Measurements from ENCODE around the gene PTPRN2. TPM values are rescaled to one million over a fixed set of nuclear protein-coding genes. Genes with fewer than 3 reads are reported as not detected.

PTPRN2 gene
- total RNA-seq, 1 experiment from 2014 or later = not detected

DNA sequence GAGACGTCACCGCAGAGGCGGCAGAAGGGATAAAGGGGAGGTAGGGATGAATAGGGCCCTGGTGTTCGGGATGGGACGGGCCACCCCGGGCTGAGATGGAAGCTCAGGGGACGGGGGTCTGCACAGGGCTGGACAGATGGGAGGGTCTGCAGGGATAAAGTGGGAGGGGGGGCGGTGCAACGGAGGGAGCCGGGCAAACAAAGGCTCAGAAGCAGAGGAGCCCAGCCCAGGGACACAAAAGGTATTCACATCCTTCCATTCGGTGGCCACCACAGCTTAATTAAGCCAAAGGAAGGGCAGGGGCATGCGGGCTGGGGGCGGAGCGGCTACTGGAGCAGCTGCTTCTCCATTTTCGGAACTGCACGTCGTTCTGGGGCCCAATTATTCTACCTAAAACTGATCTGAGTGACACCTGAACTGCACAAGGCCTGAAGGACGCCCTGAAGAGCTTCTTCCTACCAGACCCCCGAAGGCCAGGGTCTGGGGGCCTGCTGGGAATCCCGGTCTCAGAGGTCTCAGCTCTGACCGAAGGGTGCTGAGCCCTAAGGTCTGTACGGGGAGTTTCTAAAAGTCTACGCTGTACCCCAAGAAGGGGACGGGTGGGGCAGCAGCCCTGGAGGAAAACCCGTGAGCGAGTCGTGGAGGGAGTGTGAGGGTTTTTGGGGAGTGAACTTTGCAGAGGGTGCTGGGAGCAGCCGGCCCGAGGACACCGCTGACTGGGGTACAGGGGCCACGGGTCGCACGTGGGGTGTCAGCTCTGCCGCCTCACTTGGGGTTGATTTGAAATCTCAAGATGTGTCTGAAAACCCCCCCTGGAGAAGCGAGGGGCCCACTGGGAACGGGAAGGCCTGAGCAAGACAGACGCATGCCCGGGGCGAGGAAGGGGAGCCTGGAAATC lies 916.0 kb downstream of the PTPRN2 start:
- Histone ChIP-seq H3K4me2 (no peak overlapping the region), H3K36me3 (ENCODE audit: low read depth) (no peaks in the 10 kb centered on the region), H3K9me2 (ENCODE audit: insufficient read depth) (no peaks in the 10 kb centered on the region), H4K20me1 (ENCODE audit: insufficient read depth) (no peaks in the 10 kb centered on the region), H2AFZ (no peak overlapping the region), H3K4me3 (no peak overlapping the region), H3K27me3 (ENCODE audit: insufficient read depth, low read depth) (peaks cover 100% of the 10 kb centered on the region), H3F3A (ENCODE audit: insufficient read depth, low read depth) (no peaks in the 10 kb centered on the region), H3K9me3 (ENCODE audit: insufficient read depth, low read depth) (no peaks in the 10 kb centered on the region), H3K79me2 (ENCODE audit: low read depth) (no peaks in the 10 kb centered on the region), H3K4me1 (replicated peaks; ENCODE audit: insufficient read depth) (no peaks in the 10 kb centered on the region), H3K27ac (no peak overlapping the region)
- no TSS peak for BruUV-seq (replicated peaks)
- POLR2A ChIA-PET (ENCODE audit: unreplicated experiment) = no interaction called here
- intact Hi-C loops (cut with micrococcal nuclease; ENCODE audit: unreplicated experiment) = no loop called here
- DNase-seq = no peak
- CTCF ChIA-PET = no interaction called here
- TF ChIP-seq, protein P1, sequence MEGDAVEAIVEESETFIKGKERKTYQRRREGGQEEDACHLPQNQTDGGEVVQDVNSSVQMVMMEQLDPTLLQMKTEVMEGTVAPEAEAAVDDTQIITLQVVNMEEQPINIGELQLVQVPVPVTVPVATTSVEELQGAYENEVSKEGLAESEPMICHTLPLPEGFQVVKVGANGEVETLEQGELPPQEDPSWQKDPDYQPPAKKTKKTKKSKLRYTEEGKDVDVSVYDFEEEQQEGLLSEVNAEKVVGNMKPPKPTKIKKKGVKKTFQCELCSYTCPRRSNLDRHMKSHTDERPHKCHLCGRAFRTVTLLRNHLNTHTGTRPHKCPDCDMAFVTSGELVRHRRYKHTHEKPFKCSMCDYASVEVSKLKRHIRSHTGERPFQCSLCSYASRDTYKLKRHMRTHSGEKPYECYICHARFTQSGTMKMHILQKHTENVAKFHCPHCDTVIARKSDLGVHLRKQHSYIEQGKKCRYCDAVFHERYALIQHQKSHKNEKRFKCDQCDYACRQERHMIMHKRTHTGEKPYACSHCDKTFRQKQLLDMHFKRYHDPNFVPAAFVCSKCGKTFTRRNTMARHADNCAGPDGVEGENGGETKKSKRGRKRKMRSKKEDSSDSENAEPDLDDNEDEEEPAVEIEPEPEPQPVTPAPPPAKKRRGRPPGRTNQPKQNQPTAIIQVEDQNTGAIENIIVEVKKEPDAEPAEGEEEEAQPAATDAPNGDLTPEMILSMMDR (conservative IDR thresholded peaks at IDR 0.05) = no peak
- no peak for TF ChIP-seq EZH2 (IDR thresholded peaks at IDR 0.05; ENCODE audit: low read depth)

DNA sequence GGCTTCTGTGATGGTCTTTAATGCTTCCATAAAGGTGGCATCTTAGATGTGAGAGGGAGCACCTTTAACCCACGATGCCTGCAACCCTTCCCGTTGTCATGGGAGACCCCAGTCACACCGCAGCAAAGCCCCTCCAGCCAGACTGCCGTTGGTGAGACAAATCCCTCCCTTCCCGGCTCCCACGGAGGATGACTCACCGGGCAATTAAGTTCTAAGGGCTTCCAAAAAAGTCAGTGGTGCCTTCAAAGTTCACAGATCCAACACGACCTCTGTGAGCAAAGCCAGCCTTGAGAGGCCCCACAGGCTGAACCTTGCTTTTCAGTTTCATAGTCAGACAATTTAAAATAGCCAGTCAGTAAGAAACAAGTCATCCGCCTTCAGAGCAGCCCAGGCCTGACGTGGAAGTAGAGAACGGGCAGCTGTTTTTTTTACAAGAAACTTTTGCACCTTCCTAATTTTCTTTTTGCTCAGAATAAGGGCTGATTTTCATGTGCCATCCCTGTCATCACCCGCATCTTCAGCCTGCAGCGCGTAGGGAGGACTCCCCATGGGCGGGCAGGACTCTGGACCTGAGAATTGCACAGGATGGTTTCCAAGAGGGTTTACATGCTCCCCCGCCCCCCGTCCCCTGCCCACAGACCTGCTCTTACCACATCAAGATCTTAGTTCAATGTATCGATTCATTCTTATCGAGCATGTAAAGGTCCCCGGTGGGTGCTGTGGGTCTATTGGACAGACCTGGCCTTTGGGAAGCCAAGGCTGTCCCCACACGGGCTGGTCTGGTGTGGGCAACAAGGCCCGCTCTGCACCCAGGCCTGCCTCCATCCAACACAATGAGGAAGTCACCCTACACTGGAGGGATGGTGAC lies 916.9 kb downstream of the PTPRN2 start:
- no peak for DNase-seq
- Histone ChIP-seq H3K27ac (no peak overlapping the region), H3K79me2 (ENCODE audit: low read depth) (no peaks in the 10 kb centered on the region), H2AFZ (no peak overlapping the region), H3K9me3 (ENCODE audit: insufficient read depth, low read depth) (no peaks in the 10 kb centered on the region), H4K20me1 (ENCODE audit: insufficient read depth) (no peaks in the 10 kb centered on the region), H3K27me3 (ENCODE audit: insufficient read depth, low read depth) (peaks cover 98% of the 10 kb centered on the region), H3K4me1 (replicated peaks; ENCODE audit: insufficient read depth) (no peaks in the 10 kb centered on the region), H3K36me3 (ENCODE audit: low read depth) (no peaks in the 10 kb centered on the region), H3K9me2 (ENCODE audit: insufficient read depth) (no peaks in the 10 kb centered on the region), H3F3A (ENCODE audit: insufficient read depth, low read depth) (no peaks in the 10 kb centered on the region), H3K4me2 (no peak overlapping the region), H3K4me3 (no peak overlapping the region)
- intact Hi-C loops (cut with micrococcal nuclease; ENCODE audit: unreplicated experiment) = no loop called here
- ChIA-PET POLR2A (ENCODE audit: unreplicated experiment) (no interaction called here), CTCF (no interaction called here)
- BruUV-seq (replicated peaks) = no TSS peak
- TF ChIP-seq EZH2 (IDR thresholded peaks at IDR 0.05; ENCODE audit: low read depth) = peak; percentile 35; the same call in 1 of the 2 replicates
- TF ChIP-seq, protein P1 (conservative IDR thresholded peaks at IDR 0.05) = no peak

DNA sequence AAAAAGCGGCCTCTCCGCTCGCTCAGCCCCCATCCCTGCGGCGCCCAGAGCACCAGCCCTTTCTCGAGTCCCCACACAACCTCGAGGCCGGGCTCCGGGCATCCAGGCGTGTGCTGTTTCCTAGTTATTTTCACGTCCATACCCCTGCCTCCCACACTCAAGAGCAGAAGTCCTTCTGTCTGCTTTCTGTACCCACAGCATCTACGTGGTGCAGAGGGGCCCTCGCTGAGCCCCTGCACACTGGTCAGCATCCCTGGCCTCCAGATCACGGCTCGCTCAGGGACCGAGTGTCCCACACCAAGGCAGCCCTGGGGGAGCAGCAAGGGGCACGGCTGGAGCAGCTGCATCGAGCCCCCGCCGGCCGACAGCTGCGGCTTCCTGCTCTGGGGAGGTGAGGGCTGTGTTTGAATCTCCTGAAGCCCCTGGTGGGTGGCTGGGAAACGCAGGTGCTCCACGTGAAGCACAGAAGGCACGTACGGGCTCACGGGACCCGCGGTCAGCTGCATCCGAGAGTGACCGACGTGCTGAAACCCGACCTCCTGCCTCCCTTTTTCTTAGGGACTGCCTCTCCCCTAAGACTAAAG lies 917.8 kb downstream of the PTPRN2 start:
- no peaks in the 10 kb centered on the region for H3K9me2 ChIP-seq (ENCODE audit: insufficient read depth)
- TF ChIP-seq EZH2 (IDR thresholded peaks at IDR 0.05; ENCODE audit: low read depth) = peak; percentile 85
- TF ChIP-seq, protein P1 (conservative IDR thresholded peaks at IDR 0.05) = no peak
- peaks cover 96% of the 10 kb centered on the region for H3K27me3 ChIP-seq (ENCODE audit: insufficient read depth, low read depth)
- no peaks in the 10 kb centered on the region for H4K20me1 ChIP-seq (ENCODE audit: insufficient read depth)
- no peak overlapping the region for H3K27ac ChIP-seq
- ChIA-PET POLR2A (ENCODE audit: unreplicated experiment) (no interaction called here), CTCF (no interaction called here)
- no TSS peak for BruUV-seq (replicated peaks)
- DNase-seq = no peak
- H3K4me1 ChIP-seq (replicated peaks; ENCODE audit: insufficient read depth) = no peaks in the 10 kb centered on the region
- H3K4me2 ChIP-seq = no peak overlapping the region
- no peak overlapping the region for H2AFZ ChIP-seq
- no peaks in the 10 kb centered on the region for H3K9me3 ChIP-seq (ENCODE audit: insufficient read depth, low read depth)
- no peaks in the 10 kb centered on the region for H3K79me2 ChIP-seq (ENCODE audit: low read depth)
- no peaks in the 10 kb centered on the region for H3F3A ChIP-seq (ENCODE audit: insufficient read depth, low read depth)
- no peak overlapping the region for H3K4me3 ChIP-seq
- H3K36me3 ChIP-seq (ENCODE audit: low read depth) = no peaks in the 10 kb centered on the region
- intact Hi-C loops (cut with micrococcal nuclease; ENCODE audit: unreplicated experiment) = no loop called here

All from PC-9 (cell line).